Retinal pigment epithelial cell (primary cell): Measurements from ENCODE around the gene RASA2.
"Not testable (repeated sequence)": the region's sequence is repeated elsewhere in the genome, so short reads cannot be mapped to it uniquely, and the experiment has no call there.

Source experiments
- DNase-seq: peaks from one replicate; pipeline ENCODE4 v3.0.0-alpha.2; 2010; ENCODE audit warnings: low read depth
- H3K4me3 ChIP-seq: 2 replicates; pipeline ENCODE4 v1.5.1; 2011; ENCODE audit warnings: mild to moderate bottlenecking, low read length, control low read depth, moderate library complexity
- CTCF ChIP-seq: conservative IDR thresholded peaks from 2 replicates; pipeline ENCODE4 v1.5.1; 2011; ENCODE audit warnings: low read depth, low read length, control low read depth, inconsistent platforms

The RASA2 gene

GRCh38 chr3:141529256-141529655 is 42.4 kb downstream of the RASA2 start:
- DNase-seq: peak; percentile 4
- no peak overlapping the region for H3K4me3 ChIP-seq
- no peak for TF ChIP-seq CTCF

GRCh38 chr3:141529717-141530414 is 43.0 kb downstream of the RASA2 start:
- no peak for DNase-seq
- H3K4me3 ChIP-seq: no peak overlapping the region
- no peak for TF ChIP-seq CTCF

GRCh38 chr3:141530415-141530768 is 43.6 kb downstream of the RASA2 start:
- peak; percentile 4 for DNase-seq
- no peak overlapping the region for H3K4me3 ChIP-seq
- no peak for TF ChIP-seq CTCF

- no peak for TF ChIP-seq CTCF
These were observed 45.8 kb downstream of the RASA2 start for GRCh38 chr3:141532609-141533008.

GRCh38 chr3:141536017-141536416 is 49.2 kb downstream of the RASA2 start:
- H3K4me3 ChIP-seq, DNase-seq: not testable (repeated sequence)

More at GRCh38 chr3:141532609-141533008, 45.8 kb downstream of the RASA2 start:
- DNase-seq: no peak
- no peak overlapping the region for H3K4me3 ChIP-seq

GRCh38 chr3:141537856-141538255 is 51.0 kb downstream of the RASA2 start:
- no peak for TF ChIP-seq CTCF
- no peak overlapping the region for H3K4me3 ChIP-seq
- no peak for DNase-seq

- no peak for DNase-seq
These were observed 51.9 kb downstream of the RASA2 start for GRCh38 chr3:141538568-141539240.

More at GRCh38 chr3:141538568-141539240, 51.9 kb downstream of the RASA2 start:
- TF ChIP-seq CTCF: no peak
- H3K4me3 ChIP-seq: no peak overlapping the region
